HCT116 (cell line): ENCODE data around the gene MCC. TPM values are rescaled to one million over a fixed set of nuclear protein-coding genes. Genes with fewer than 3 reads are reported as not detected.

ENCODE experiments used
- ATAC-seq: fragments of 200-7000 bp; cut with Tn5 transposase; 2 replicates; pipeline ENCODE4 v1.9.1; 2020; ENCODE audit warnings: mild to moderate bottlenecking, moderate library complexity
- BruUV-seq: library from RNA; stranded (reverse); fragments of 400-500 nt; replicated peaks from 2 replicates; lab custom pipeline; 2021; lab: Mats Ljungman, UMichigan
- CTCF ChIA-PET: fragments of 300-600 bp; sonication (Branson Sonifier 250); formaldehyde crosslinking; loops from one replicate; lab custom pipeline; 2021; ENCODE audit warnings: antibody characterized with exemption; lab: Charles Lee
- POLR2A ChIA-PET: fragments of 300-600, 350-600 bp; sonication (Branson Sonifier 250); formaldehyde crosslinking; loops from one replicate; lab custom pipeline; 2021; ENCODE audit warnings: antibody characterized with exemption; lab: Charles Lee
- RAD21 ChIA-PET, 2 experiments: fragments of 300-600 bp; sonication (Branson Sonifier 250); formaldehyde crosslinking; loops; one replicate each; lab custom pipeline; 2023; ENCODE audit warnings: low total read pairs in 2 of 2; ENCODE audit not compliant: uncharacterized antibody in 2 of 2, unreplicated experiment in 2 of 2, low non-redundant PET in 1 of 2; lab: Charles Lee
- DNase-seq: peaks from one replicate; pipeline ENCODE4 v3.0.0-alpha.2; 2010; ENCODE audit warnings: low read depth, low spot score
- H2AFZ ChIP-seq: fragments of 200-600 bp; shearing (Covaris generic), sonication (generic); 2 replicates; pipeline ENCODE4 v1.6.1; 2017; ENCODE audit warnings: low read depth, mixed run types, mixed read lengths, antibody characterized with exemption, low read length; ENCODE audit not compliant: poor library complexity, severe bottlenecking
- H3K27ac ChIP-seq: 2 replicates; pipeline ENCODE4 v1.5.1; 2012; ENCODE audit warnings: low read depth, low read length
- H3K27me3 ChIP-seq: fragments of 200-600 bp; sonication (generic); 2 replicates; pipeline ENCODE4 v1.6.1; 2016; ENCODE audit warnings: mixed run types, low read length, mixed read lengths; ENCODE audit not compliant: insufficient read depth
- H3K36me3 ChIP-seq, 2 experiments: fragments of 200-500 bp in 1 of 2; fragments of 200-600 bp in 1 of 2; sonication (Bioruptor generic) in 1 of 2; sonication (generic) in 1 of 2; 2 replicates each; pipeline versions ENCODE4 v1.5.1 to v1.6.1; 2014 to 2016; ENCODE audit warnings: low read length in 2 of 2, inconsistent platforms in 1 of 2, mixed read lengths in 1 of 2, mixed run types in 1 of 2; ENCODE audit not compliant: insufficient read depth in 2 of 2, control insufficient read depth in 1 of 2
- H3K4me1 ChIP-seq, 2 experiments: fragments of 200-600 bp in 1 of 2; sonication (generic) in 1 of 2; 2 replicates each; pipeline versions ENCODE4 v1.5.1 to v1.6.1; 2012 to 2017; ENCODE audit warnings: low read length in 2 of 2, inconsistent platforms in 1 of 2, mild to moderate bottlenecking in 1 of 2, mixed read lengths in 1 of 2, mixed run types in 1 of 2, moderate library complexity in 1 of 2; ENCODE audit not compliant: insufficient read depth in 2 of 2, control insufficient read depth in 1 of 2
- H3K4me2 ChIP-seq: fragments of 200-600 bp; sonication (generic); 2 replicates; pipeline ENCODE4 v1.6.1; 2017; ENCODE audit warnings: mixed run types, low read length, mixed read lengths
- H3K4me3 ChIP-seq, 2 experiments: fragments of 200-600 bp in 1 of 2; sonication (generic) in 1 of 2; replicated peaks in 1 of 2; 2 replicates each; pipeline ENCODE4 v1.5.1; 2011 to 2016; ENCODE audit warnings: low read length in 2 of 2, control low read depth in 1 of 2, low read depth in 1 of 2, mild to moderate bottlenecking in 1 of 2, mixed read lengths in 1 of 2, mixed run types in 1 of 2
- H3K79me2 ChIP-seq: fragments of 200-600 bp; sonication (generic); 2 replicates; pipeline ENCODE4 v1.6.1; 2017; ENCODE audit warnings: mild to moderate bottlenecking, mixed run types, low read length, moderate library complexity, mixed read lengths; ENCODE audit not compliant: insufficient read depth
- H3K9ac ChIP-seq: fragments of 200-600 bp; sonication (generic); 2 replicates; pipeline ENCODE4 v1.6.1; 2016; ENCODE audit warnings: low read length, mixed read lengths
- H3K9me2 ChIP-seq: fragments of 200-600 bp; sonication (generic), shearing (Covaris generic); 2 replicates; pipeline ENCODE4 v1.6.1; 2017; ENCODE audit warnings: mixed run types, mild to moderate bottlenecking, moderate library complexity; ENCODE audit not compliant: insufficient read depth
- H3K9me3 ChIP-seq, 2 experiments: fragments of 200-500 bp in 1 of 2; fragments of 200-600 bp in 1 of 2; sonication (Bioruptor generic) in 1 of 2; sonication (generic) in 1 of 2; 2 replicates each; pipeline ENCODE4 v1.6.1; 2014 to 2017; ENCODE audit warnings: low read length in 2 of 2, mixed read lengths in 2 of 2, inconsistent platforms in 1 of 2, low read depth in 1 of 2, mild to moderate bottlenecking in 1 of 2, mixed run types in 1 of 2, moderate library complexity in 1 of 2; ENCODE audit not compliant: control insufficient read depth in 1 of 2, insufficient read depth in 1 of 2
- H4K20me1 ChIP-seq: fragments of 200-600 bp; sonication (generic), shearing (Covaris generic); 2 replicates; pipeline ENCODE4 v1.6.1; 2017; ENCODE audit warnings: mixed run types, mild to moderate bottlenecking, moderate library complexity; ENCODE audit not compliant: insufficient read depth
- CBX3 ChIP-seq: IDR thresholded peaks from 2 replicates; pipeline ENCODE4 v1.6.1; 2012; ENCODE audit warnings: low read depth
- CEBPB ChIP-seq: IDR thresholded peaks from 2 replicates; pipeline ENCODE4 v1.6.1; 2012; ENCODE audit warnings: low read depth
- EZH2 ChIP-seq: fragments of 200-600 bp; sonication (generic); IDR thresholded peaks from 2 replicates; pipeline ENCODE4 v1.6.1; 2017; ENCODE audit warnings: antibody characterized with exemption, mixed run types
- FOSL1 ChIP-seq: IDR thresholded peaks from 2 replicates; pipeline ENCODE4 v1.6.1; 2012; ENCODE audit warnings: low read depth
- JUND ChIP-seq: IDR thresholded peaks from 2 replicates; pipeline ENCODE4 v1.6.1; 2012
- SRF ChIP-seq: IDR thresholded peaks from 2 replicates; pipeline ENCODE4 v1.6.1; 2012; ENCODE audit warnings: low read depth
- TCF7L2 ChIP-seq: IDR thresholded peaks from 2 replicates; pipeline ENCODE4 v1.7.0; 2011; ENCODE audit warnings: borderline replicate concordance, inconsistent platforms; ENCODE audit not compliant: insufficient read depth, insufficient read length; ENCODE audit errors: extremely low read depth
- YY1 ChIP-seq: IDR thresholded peaks from 2 replicates; pipeline ENCODE4 v1.6.1; 2011; ENCODE audit warnings: low read length, low read depth, moderate library complexity, mild to moderate bottlenecking; ENCODE audit not compliant: insufficient replicate concordance; ENCODE audit errors: extremely low read depth
- ZFX ChIP-seq: fragments of 450-650 bp; IDR thresholded peaks from 2 replicates; pipeline ENCODE4 v1.6.1; 2017
- ZNF274 ChIP-seq: fragments of 200-500 bp; sonication (Bioruptor generic); IDR thresholded peaks from 2 replicates; pipeline ENCODE4 v1.6.1; 2014; ENCODE audit warnings: mild to moderate bottlenecking, low read depth, low read length, inconsistent platforms
- intact Hi-C: fragments of 100-400 bp; cut with micrococcal nuclease; formaldehyde crosslinking; loops from 2 replicates; pipeline ENCODE4 v1.10.0; 2022
- total RNA-seq: library from RNA; stranded (reverse); gene quantifications from one replicate; pipeline ENCODE4 v1.2.1, GENCODE V29; 2021; ENCODE audit not compliant: unreplicated experiment
- TF ChIP-seq, protein P1 (sequence below): IDR thresholded peaks from 2 replicates; pipeline ENCODE4 v1.6.1; 2012
- TF ChIP-seq, protein P2 (sequence below): IDR thresholded peaks from 2 replicates; pipeline ENCODE4 v1.6.1; 2011; ENCODE audit warnings: mild to moderate bottlenecking, low read length, moderate library complexity; ENCODE audit not compliant: insufficient replicate concordance; ENCODE audit errors: extremely low read depth
- TF ChIP-seq, protein P3 (sequence below): IDR thresholded peaks from 2 replicates; pipeline ENCODE4 v1.6.1; 2012; ENCODE audit warnings: low read depth

The MCC gene
- total RNA-seq, 1 experiment from 2014 or later, result 20.1 TPM

DNA sequence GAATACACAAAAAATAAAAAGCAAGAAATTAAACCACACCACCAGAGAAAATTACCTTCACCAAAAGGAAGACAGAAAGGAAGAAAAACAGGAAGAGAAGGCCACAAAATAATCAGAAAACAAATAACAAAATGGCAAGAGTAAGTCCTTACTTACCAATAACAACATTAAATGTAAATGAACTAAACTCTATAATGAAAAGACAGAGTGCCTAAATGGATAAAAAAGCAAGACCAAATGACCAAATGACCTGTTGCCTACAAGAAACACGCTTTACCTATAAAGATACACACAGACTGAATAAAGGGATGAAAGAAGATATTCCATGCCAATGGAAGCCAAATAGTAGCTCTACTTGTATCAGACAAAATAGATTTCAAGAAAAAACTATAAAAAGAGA, 140.7 kb downstream of the MCC start:
- no peaks in the 10 kb centered on the region for H4K20me1 ChIP-seq
- RAD21 ChIA-PET, result no interaction called here
- no peak overlapping the region for H2AFZ ChIP-seq
- TF ChIP-seq SRF (no peak), YY1 (no peak), CBX3 (no peak), ZNF274 (no peak), ZFX (no peak), TCF7L2 (no peak), JUND (no peak)
- H3K4me2 ChIP-seq, result no peak overlapping the region
- H3K9me2 ChIP-seq, result no peaks in the 10 kb centered on the region
- BruUV-seq, result no TSS peak
- no peak overlapping the region for H3K4me3 ChIP-seq
- H3K9me3 ChIP-seq, result no peaks in the 10 kb centered on the region
- no peak overlapping the region for H3K9ac ChIP-seq
- DNase-seq (no peak), ATAC-seq (no peak)
- intact Hi-C loops, result no loop called here
- no peaks in the 10 kb centered on the region for H3K4me1 ChIP-seq
- CTCF ChIA-PET, result no interaction called here
- no peak overlapping the region for H3K27ac ChIP-seq
- H3K27me3 ChIP-seq, result no peaks in the 10 kb centered on the region
- H3K36me3 ChIP-seq, result no peaks in the 10 kb centered on the region
- no peaks in the 10 kb centered on the region for H3K79me2 ChIP-seq
- POLR2A ChIA-PET, result no interaction called here

DNA sequence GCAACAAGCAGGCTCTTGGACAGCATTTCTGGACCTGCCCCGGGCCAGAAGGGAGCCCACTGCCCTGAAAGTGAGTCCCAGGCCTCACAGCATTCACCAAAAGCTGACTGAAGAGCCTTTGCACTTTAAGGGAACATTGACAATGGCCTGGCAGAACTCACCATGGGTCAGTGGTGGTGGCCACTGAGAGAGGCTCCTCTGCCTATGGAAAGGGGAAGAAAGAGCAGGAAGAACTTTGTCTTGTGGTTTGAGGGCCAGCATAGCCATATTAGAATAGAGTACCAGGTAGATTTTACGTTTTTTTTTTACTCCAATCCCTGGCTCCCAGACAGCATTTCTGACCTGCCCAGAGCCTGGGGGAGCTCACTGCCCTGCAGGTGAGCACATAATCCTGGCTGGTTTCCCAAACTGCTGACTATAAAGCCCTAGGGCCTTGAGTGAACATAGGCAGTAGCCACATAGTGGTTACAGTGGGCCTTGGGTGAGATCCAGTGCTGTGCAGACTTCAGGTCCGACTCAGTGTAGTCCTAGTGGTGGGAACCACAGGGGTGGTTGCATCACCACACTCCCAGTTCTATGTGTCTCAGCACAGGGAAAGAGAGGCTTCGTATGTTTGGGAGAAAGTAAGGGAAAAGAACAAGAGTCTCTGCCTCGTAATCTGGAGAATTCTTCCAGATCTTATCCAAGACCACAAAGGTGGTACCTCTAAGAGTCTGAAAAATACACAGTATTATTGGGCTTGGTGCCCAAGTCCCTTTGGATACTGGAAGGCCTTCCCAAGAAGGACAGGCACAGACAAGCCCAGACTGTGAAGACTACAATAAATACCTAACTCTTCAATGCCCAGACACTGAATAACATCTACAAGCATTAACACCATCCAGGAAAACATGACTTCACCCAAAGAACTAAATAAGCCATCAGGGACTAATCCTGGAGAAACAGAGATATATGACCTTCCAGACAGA, 143.0 kb downstream of the MCC start:
- Histone ChIP-seq H3K9me2 (no peaks in the 10 kb centered on the region), H3K9me3 (no peaks in the 10 kb centered on the region), H3K4me2 (no peak overlapping the region), H3K79me2 (no peaks in the 10 kb centered on the region), H3K27ac (no peak overlapping the region), H4K20me1 (no peaks in the 10 kb centered on the region), H2AFZ (no peak overlapping the region), H3K27me3 (no peaks in the 10 kb centered on the region), H3K9ac (no peak overlapping the region), H3K4me1 (no peaks in the 10 kb centered on the region), H3K4me3 (no peak overlapping the region), H3K36me3 (no peaks in the 10 kb centered on the region)
- ChIA-PET CTCF (no interaction called here), RAD21 (no interaction called here), POLR2A (no interaction called here)
- no peak for DNase-seq
- no TSS peak for BruUV-seq
- intact Hi-C loops, result no loop called here
- no peak for ATAC-seq
- TF ChIP-seq, protein P1, sequence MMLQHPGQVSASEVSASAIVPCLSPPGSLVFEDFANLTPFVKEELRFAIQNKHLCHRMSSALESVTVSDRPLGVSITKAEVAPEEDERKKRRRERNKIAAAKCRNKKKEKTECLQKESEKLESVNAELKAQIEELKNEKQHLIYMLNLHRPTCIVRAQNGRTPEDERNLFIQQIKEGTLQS, result no peak
- no peak for TF ChIP-seq FOSL1
- TF ChIP-seq YY1, result no peak
- TF ChIP-seq ZNF274, result no peak
- TF ChIP-seq EZH2, result no peak
- TF ChIP-seq CEBPB, result no peak
- TF ChIP-seq, protein P2, sequence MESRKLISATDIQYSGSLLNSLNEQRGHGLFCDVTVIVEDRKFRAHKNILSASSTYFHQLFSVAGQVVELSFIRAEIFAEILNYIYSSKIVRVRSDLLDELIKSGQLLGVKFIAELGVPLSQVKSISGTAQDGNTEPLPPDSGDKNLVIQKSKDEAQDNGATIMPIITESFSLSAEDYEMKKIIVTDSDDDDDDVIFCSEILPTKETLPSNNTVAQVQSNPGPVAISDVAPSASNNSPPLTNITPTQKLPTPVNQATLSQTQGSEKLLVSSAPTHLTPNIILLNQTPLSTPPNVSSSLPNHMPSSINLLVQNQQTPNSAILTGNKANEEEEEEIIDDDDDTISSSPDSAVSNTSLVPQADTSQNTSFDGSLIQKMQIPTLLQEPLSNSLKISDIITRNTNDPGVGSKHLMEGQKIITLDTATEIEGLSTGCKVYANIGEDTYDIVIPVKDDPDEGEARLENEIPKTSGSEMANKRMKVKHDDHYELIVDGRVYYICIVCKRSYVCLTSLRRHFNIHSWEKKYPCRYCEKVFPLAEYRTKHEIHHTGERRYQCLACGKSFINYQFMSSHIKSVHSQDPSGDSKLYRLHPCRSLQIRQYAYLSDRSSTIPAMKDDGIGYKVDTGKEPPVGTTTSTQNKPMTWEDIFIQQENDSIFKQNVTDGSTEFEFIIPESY, result no peak
- TF ChIP-seq, protein P3, sequence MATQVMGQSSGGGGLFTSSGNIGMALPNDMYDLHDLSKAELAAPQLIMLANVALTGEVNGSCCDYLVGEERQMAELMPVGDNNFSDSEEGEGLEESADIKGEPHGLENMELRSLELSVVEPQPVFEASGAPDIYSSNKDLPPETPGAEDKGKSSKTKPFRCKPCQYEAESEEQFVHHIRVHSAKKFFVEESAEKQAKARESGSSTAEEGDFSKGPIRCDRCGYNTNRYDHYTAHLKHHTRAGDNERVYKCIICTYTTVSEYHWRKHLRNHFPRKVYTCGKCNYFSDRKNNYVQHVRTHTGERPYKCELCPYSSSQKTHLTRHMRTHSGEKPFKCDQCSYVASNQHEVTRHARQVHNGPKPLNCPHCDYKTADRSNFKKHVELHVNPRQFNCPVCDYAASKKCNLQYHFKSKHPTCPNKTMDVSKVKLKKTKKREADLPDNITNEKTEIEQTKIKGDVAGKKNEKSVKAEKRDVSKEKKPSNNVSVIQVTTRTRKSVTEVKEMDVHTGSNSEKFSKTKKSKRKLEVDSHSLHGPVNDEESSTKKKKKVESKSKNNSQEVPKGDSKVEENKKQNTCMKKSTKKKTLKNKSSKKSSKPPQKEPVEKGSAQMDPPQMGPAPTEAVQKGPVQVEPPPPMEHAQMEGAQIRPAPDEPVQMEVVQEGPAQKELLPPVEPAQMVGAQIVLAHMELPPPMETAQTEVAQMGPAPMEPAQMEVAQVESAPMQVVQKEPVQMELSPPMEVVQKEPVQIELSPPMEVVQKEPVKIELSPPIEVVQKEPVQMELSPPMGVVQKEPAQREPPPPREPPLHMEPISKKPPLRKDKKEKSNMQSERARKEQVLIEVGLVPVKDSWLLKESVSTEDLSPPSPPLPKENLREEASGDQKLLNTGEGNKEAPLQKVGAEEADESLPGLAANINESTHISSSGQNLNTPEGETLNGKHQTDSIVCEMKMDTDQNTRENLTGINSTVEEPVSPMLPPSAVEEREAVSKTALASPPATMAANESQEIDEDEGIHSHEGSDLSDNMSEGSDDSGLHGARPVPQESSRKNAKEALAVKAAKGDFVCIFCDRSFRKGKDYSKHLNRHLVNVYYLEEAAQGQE, result no peak
- TF ChIP-seq TCF7L2, result no peak
